MM.1S (cell line): ENCODE data around the gene LYRM4.

Experiments used
- DNase-seq: peaks from one replicate; pipeline ENCODE4 v3.0.0-alpha.2; 2015
- H2AFZ ChIP-seq: fragments of 300-600 bp; sonication (generic); 2 replicates; pipeline ENCODE4 v1.6.0; 2016; ENCODE audit warnings: antibody characterized with exemption, low read length
- H3F3A ChIP-seq: fragments of 300-600 bp; sonication (generic); 2 replicates; pipeline ENCODE4 v1.6.1; 2016; ENCODE audit warnings: mild to moderate bottlenecking, antibody characterized with exemption, low read length, moderate library complexity, mixed read lengths; ENCODE audit not compliant: insufficient read depth
- H3K27ac ChIP-seq: fragments of 300-600 bp; sonication (generic); 2 replicates; pipeline ENCODE4 v1.5.1; 2016; ENCODE audit warnings: mild to moderate bottlenecking, low read length
- H3K27me3 ChIP-seq: fragments of 300-600 bp; sonication (generic); replicated peaks from 2 replicates; pipeline ENCODE4 v1.6.0; 2016; ENCODE audit warnings: low read length; ENCODE audit not compliant: insufficient read depth
- H3K36me3 ChIP-seq: fragments of 300-600 bp; sonication (generic); replicated peaks from 2 replicates; pipeline ENCODE4 v1.6.1; 2016; ENCODE audit warnings: mild to moderate bottlenecking, low read length, mixed read lengths; ENCODE audit not compliant: insufficient read depth
- H3K4me1 ChIP-seq: fragments of 300-600 bp; sonication (generic); 2 replicates; pipeline ENCODE4 v1.6.1; 2016; ENCODE audit warnings: low read length, mixed read lengths
- H3K4me2 ChIP-seq: fragments of 300-600 bp; sonication (generic); 2 replicates; pipeline ENCODE4 v1.6.0; 2016; ENCODE audit warnings: low read depth, low read length
- H3K4me3 ChIP-seq: fragments of 300-600 bp; sonication (generic); 2 replicates; pipeline ENCODE4 v1.5.1; 2016; ENCODE audit warnings: low read length, mixed read lengths
- H3K79me2 ChIP-seq: fragments of 300-600 bp; sonication (generic); 2 replicates; pipeline ENCODE4 v1.6.1; 2016; ENCODE audit warnings: mixed run types, low read length, mixed read lengths
- H3K9ac ChIP-seq: fragments of 300-600 bp; sonication (generic); 2 replicates; pipeline ENCODE4 v1.6.1; 2016; ENCODE audit warnings: low read length, mixed read lengths
- H3K9me2 ChIP-seq: fragments of 300-600 bp; sonication (generic); replicated peaks from 2 replicates; pipeline ENCODE4 v1.6.1; 2016; ENCODE audit warnings: mild to moderate bottlenecking, low read length, mixed read lengths; ENCODE audit not compliant: insufficient read depth
- H3K9me3 ChIP-seq: fragments of 300-600 bp; sonication (generic); replicated peaks from 2 replicates; pipeline ENCODE4 v1.6.1; 2016; ENCODE audit warnings: mild to moderate bottlenecking, low read length, mixed read lengths; ENCODE audit not compliant: insufficient read depth
- H4K20me1 ChIP-seq: fragments of 300-600 bp; sonication (generic); 2 replicates; pipeline ENCODE4 v1.6.1; 2016; ENCODE audit warnings: mild to moderate bottlenecking, low read length, moderate library complexity, mixed read lengths; ENCODE audit not compliant: insufficient read depth
- EZH2 ChIP-seq: fragments of 300-600 bp; sonication (generic); optimal IDR thresholded peaks from 2 replicates; pipeline ENCODE3; 2017; ENCODE audit warnings: low read depth, mild to moderate bottlenecking, antibody characterized with exemption, low read length, mixed read lengths
- EZH2phosphoT487 ChIP-seq: fragments of 300-600 bp; sonication (generic); IDR thresholded peaks from 2 replicates; pipeline ENCODE4 v1.6.1; 2018; ENCODE audit warnings: antibody characterized with exemption, low read length
- TF ChIP-seq, protein P1 (sequence below): fragments of 300-600 bp; sonication (generic); IDR thresholded peaks from 2 replicates; pipeline ENCODE4 v1.5.1; 2016; ENCODE audit warnings: antibody characterized with exemption, low read length, mixed read lengths

The LYRM4 gene

DNA sequence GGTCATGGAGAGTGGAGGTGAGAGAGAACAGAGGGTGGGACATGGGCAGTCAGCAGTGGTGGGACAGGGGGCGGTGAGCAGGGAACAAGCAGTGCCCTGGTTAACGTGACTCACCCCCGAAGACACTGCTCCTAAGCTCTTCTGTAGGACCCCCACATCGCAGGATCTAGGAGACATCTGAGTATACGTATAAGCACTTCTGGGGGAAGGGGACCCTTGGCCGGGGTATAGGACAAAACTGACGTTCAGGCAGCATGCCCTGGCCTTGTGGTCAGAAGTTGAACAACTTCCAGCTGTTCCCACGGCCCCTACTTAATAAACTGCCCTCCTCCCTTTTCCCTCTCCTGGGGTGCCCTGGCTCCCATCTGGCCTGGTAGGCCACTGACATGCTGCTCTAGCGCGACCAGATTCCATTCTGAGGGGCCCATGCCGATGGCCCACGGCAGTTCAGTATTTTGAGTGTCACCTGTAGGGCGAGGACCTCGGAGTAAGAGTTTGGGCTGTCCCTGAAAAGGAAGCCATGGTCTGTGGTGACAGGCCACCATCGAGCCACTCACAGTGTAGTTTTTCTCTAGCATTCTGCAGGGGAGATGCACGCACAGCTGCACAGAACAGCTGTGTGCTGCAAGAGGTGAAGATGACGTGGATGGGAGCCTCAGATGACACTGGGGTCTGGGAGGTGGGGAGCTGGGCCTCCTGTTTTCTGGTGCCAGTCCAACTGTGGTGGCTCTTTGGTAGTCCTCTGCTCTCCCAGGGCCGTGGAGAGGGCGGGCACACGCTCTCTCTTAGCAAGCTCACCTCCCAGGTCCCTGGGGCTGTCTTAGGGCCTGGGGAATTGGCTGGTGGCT, 137.2 kb downstream of the LYRM4 start:
- no peaks in the 10 kb centered on the region for H3K9me3 ChIP-seq
- DNase-seq, result no peak
- no peak overlapping the region for H2AFZ ChIP-seq
- no peaks in the 10 kb centered on the region for H3K36me3 ChIP-seq
- TF ChIP-seq, protein P1, sequence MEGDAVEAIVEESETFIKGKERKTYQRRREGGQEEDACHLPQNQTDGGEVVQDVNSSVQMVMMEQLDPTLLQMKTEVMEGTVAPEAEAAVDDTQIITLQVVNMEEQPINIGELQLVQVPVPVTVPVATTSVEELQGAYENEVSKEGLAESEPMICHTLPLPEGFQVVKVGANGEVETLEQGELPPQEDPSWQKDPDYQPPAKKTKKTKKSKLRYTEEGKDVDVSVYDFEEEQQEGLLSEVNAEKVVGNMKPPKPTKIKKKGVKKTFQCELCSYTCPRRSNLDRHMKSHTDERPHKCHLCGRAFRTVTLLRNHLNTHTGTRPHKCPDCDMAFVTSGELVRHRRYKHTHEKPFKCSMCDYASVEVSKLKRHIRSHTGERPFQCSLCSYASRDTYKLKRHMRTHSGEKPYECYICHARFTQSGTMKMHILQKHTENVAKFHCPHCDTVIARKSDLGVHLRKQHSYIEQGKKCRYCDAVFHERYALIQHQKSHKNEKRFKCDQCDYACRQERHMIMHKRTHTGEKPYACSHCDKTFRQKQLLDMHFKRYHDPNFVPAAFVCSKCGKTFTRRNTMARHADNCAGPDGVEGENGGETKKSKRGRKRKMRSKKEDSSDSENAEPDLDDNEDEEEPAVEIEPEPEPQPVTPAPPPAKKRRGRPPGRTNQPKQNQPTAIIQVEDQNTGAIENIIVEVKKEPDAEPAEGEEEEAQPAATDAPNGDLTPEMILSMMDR, result no peak
- TF ChIP-seq EZH2 (no peak), EZH2phosphoT487 (no peak)
- no peaks in the 10 kb centered on the region for H3K79me2 ChIP-seq
- no peak overlapping the region for H3K4me2 ChIP-seq
- no peak overlapping the region for H3K27ac ChIP-seq
- no peaks in the 10 kb centered on the region for H3K4me1 ChIP-seq
- no peaks in the 10 kb centered on the region for H3K27me3 ChIP-seq
- H3K4me3 ChIP-seq, result no peak overlapping the region
- H4K20me1 ChIP-seq, result no peaks in the 10 kb centered on the region
- H3K9ac ChIP-seq, result no peak overlapping the region
- H3F3A ChIP-seq, result no peaks in the 10 kb centered on the region
- no peaks in the 10 kb centered on the region for H3K9me2 ChIP-seq

DNA sequence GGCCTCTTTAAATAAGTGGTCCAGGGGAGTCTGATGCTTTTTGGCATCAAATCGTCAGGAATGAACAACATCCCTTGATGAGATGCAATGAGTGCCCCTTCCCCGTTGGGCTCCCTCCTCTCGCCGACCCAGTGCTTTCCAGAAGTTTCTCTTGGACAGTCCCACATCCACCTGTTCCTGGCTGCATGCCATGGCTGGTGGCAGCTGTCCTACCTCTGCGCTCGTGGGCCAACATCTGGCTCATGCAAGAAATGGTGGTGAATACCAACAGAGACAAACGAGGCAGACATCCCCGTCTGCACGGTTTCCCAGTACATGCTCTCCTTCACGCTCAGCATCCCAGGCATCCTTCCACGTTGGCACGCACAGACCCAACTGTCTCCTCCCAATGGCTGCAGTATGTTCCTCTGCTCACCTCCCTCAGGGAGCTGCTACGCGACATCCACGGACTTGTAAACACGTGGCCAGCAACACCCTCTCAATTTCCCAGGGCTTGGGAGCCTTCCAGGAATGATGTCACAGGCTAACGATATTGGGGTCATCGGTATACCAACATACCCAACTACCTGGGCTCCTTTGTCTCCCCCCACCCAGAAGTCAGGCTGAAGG, 138.1 kb downstream of the LYRM4 start:
- Histone ChIP-seq H3K4me1 (no peaks in the 10 kb centered on the region), H3K9me3 (no peaks in the 10 kb centered on the region), H3K27ac (no peak overlapping the region), H3K9ac (no peak overlapping the region), H3F3A (no peaks in the 10 kb centered on the region), H3K9me2 (no peaks in the 10 kb centered on the region), H2AFZ (no peak overlapping the region), H4K20me1 (no peaks in the 10 kb centered on the region), H3K4me2 (no peak overlapping the region), H3K27me3 (no peaks in the 10 kb centered on the region), H3K4me3 (no peak overlapping the region), H3K79me2 (no peaks in the 10 kb centered on the region), H3K36me3 (no peaks in the 10 kb centered on the region)
- TF ChIP-seq EZH2phosphoT487, result no peak
- no peak for TF ChIP-seq EZH2
- TF ChIP-seq, protein P1, result no peak
- DNase-seq, result no peak

DNA sequence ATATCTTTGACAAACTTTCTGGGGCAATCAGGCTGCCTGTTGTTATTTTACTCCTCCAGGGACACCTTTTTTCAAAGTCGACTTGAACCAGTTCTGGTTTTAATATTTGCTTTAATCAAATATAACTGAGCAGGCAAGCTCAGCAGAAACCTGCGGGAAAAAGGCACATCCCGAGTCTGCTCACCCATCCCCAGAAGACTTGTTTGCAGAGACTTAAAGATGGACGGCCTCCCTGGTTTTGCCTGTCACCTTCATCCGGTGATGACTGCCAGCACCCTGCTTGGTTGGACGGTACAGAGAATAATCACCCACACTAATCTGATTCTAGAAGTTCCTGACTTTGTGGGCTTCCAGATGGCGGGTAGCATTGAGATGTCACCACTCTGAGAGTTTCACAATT, 138.8 kb downstream of the LYRM4 start:
- Histone ChIP-seq H3K4me1 (no peaks in the 10 kb centered on the region), H3K79me2 (no peaks in the 10 kb centered on the region), H4K20me1 (no peaks in the 10 kb centered on the region), H3K36me3 (no peaks in the 10 kb centered on the region), H3K9me2 (no peaks in the 10 kb centered on the region), H3K9me3 (no peaks in the 10 kb centered on the region), H2AFZ (no peak overlapping the region), H3K4me3 (no peak overlapping the region), H3K27me3 (no peaks in the 10 kb centered on the region), H3K9ac (no peak overlapping the region), H3K4me2 (no peak overlapping the region), H3K27ac (no peak overlapping the region), H3F3A (no peaks in the 10 kb centered on the region)
- no peak for DNase-seq
- TF ChIP-seq, protein P1, result no peak
- TF ChIP-seq EZH2 (no peak), EZH2phosphoT487 (no peak)
